Epithelial cell of esophagus (primary cell): ENCODE data around the gene DHRS7C.

Experiments
- DNase-seq: peaks from one replicate; pipeline ENCODE4 v3.0.0; 2010; ENCODE audit warnings: low read depth
- H3K4me3 ChIP-seq: 2 replicates; pipeline ENCODE4 v1.5.1; 2011; ENCODE audit warnings: mild to moderate bottlenecking, low read length, control low read depth
- CTCF ChIP-seq: IDR thresholded peaks from 2 replicates; pipeline ENCODE4 v1.5.1; 2011; ENCODE audit warnings: low read depth, mild to moderate bottlenecking, low read length, control low read depth, inconsistent platforms; ENCODE audit not compliant: insufficient read depth; ENCODE audit errors: missing control alignments

DHRS7C gene

GRCh38 chr17:9729735-9730420 is 61.5 kb downstream of the DHRS7C start:
- DNase-seq: peak; percentile 85
- TF ChIP-seq CTCF: no peak
- no peak overlapping the region for H3K4me3 ChIP-seq

- TF ChIP-seq CTCF: peak; percentile 100
- peak; percentile 73 for DNase-seq
- H3K4me3 ChIP-seq: no peak overlapping the region
Observed at GRCh38 chr17:9729034-9729650, 62.2 kb downstream of the DHRS7C start.

- no peak overlapping the region for H3K4me3 ChIP-seq
- no peak for DNase-seq
- no peak for TF ChIP-seq CTCF
Observed at GRCh38 chr17:9728564-9728963, 62.8 kb downstream of the DHRS7C start.

GRCh38 chr17:9728005-9728404 is 63.4 kb downstream of the DHRS7C start:
- no peak for TF ChIP-seq CTCF

GRCh38 chr17:9726291-9726690 is 65.1 kb downstream of the DHRS7C start:
- no peak for DNase-seq
- TF ChIP-seq CTCF: no peak
- H3K4me3 ChIP-seq: no peak overlapping the region

More at GRCh38 chr17:9728005-9728404, 63.4 kb downstream of the DHRS7C start:
- DNase-seq: no peak
- no peak overlapping the region for H3K4me3 ChIP-seq

- no peak overlapping the region for H3K4me3 ChIP-seq
- peak; percentile 15 for DNase-seq
- TF ChIP-seq CTCF: peak; percentile 49
Observed at GRCh38 chr17:9725575-9725974, 65.8 kb downstream of the DHRS7C start.
